GM12878 (cell line): ENCODE results near the gene FAM185A. TPM values are rescaled to one million over a fixed set of nuclear protein-coding genes. Genes with fewer than 3 reads are reported as not detected.
A peak's percentile ranks its signal among the peaks of the same experiment; 100 is the strongest.

Experiments used
- ATAC-seq: fragments of 200-7000 bp; cut with Tn5 transposase; 3 replicates; pipeline ENCODE4 v1.9.1; 2020; ENCODE audit warnings: mild to moderate bottlenecking, moderate library complexity
- BruUV-seq: library from RNA; stranded (reverse); fragments of 400-500 nt; replicated peaks from 2 replicates; lab custom pipeline; 2021; lab: Mats Ljungman, UMichigan
- CTCF ChIA-PET: fragments of 300-600 bp; sonication (Branson Sonifier 250); formaldehyde crosslinking; extraction: SDS; loops from one replicate; lab custom pipeline; 2021; ENCODE audit warnings: inconsistent platforms; lab: Yijun Ruan, JAX
- POLR2A ChIA-PET: fragments of 350-600 bp; formaldehyde crosslinking; extraction: SDS; loops from one replicate; lab custom pipeline; 2021; ENCODE audit warnings: inconsistent platforms; lab: Charles Lee
- RAD21 ChIA-PET: fragments of 300-600 bp; sonication (Branson Sonifier 250); formaldehyde crosslinking; loops from one replicate; lab custom pipeline; 2023; ENCODE audit warnings: antibody characterized with exemption; ENCODE audit not compliant: unreplicated experiment; lab: Charles Lee
- SMC1A ChIA-PET: fragments of 300-600 bp; sonication (Branson Sonifier 250); formaldehyde crosslinking; loops from one replicate; lab custom pipeline; 2023; ENCODE audit not compliant: unreplicated experiment, uncharacterized antibody; lab: Charles Lee
- DNase-seq: peaks from one replicate; pipeline ENCODE4 v3.0.0-alpha.2; 2011; ENCODE audit warnings: low read depth, low spot score
- FAIRE-seq: peaks from 3 replicates; lab custom pipeline; 2011; peaks lifted over from hg19 to GRCh38; lab: Jason Lieb, UNC
- H2AFZ ChIP-seq: 2 replicates; pipeline ENCODE4 v1.6.0; 2011; ENCODE audit warnings: low read depth, low read length, control low read depth; ENCODE audit not compliant: control insufficient read depth
- H3K27ac ChIP-seq: 2 replicates; pipeline ENCODE4 v1.5.1; 2011; ENCODE audit warnings: control low read depth; ENCODE audit not compliant: control insufficient read depth, insufficient read depth
- H3K27me3 ChIP-seq, 2 experiments: replicated peaks in 1 of 2; 2 replicates each; pipeline versions ENCODE4 v1.6.0 to v1.6.1; 2011; ENCODE audit warnings: low read length in 1 of 2; ENCODE audit not compliant: control insufficient read depth in 2 of 2, insufficient read depth in 2 of 2
- H3K36me3 ChIP-seq, 2 experiments: 2 replicates each; pipeline ENCODE4 v1.5.1; 2011; ENCODE audit warnings: low read length in 1 of 2; ENCODE audit not compliant: control insufficient read depth in 2 of 2, insufficient read depth in 2 of 2
- H3K4me1 ChIP-seq: 2 replicates; pipeline ENCODE4 v1.6.1; 2011; ENCODE audit warnings: mild to moderate bottlenecking, low read length, moderate library complexity, mixed read lengths; ENCODE audit not compliant: control insufficient read depth, insufficient read depth
- H3K4me2 ChIP-seq: 2 replicates; pipeline ENCODE4 v1.6.0; 2011; ENCODE audit warnings: control low read depth; ENCODE audit not compliant: control insufficient read depth, insufficient read depth
- H3K4me3 ChIP-seq: fragments of 200-600 bp; sonication (generic); 2 replicates; pipeline ENCODE4 v1.5.1; 2016
- H3K79me2 ChIP-seq: 2 replicates; pipeline ENCODE4 v1.6.0; 2011; ENCODE audit warnings: low read length; ENCODE audit not compliant: control insufficient read depth, insufficient read depth
- H3K9ac ChIP-seq: 2 replicates; pipeline ENCODE4 v1.8.0; 2011; ENCODE audit warnings: low read length, control low read depth, mixed read lengths; ENCODE audit not compliant: control insufficient read depth, insufficient read depth
- H3K9me3 ChIP-seq: replicated peaks from 3 replicates; pipeline ENCODE4 v1.5.1; 2011; ENCODE audit warnings: mild to moderate bottlenecking, low read length; ENCODE audit not compliant: control insufficient read depth, insufficient read depth
- H4K20me1 ChIP-seq: 2 replicates; pipeline ENCODE4 v1.6.0; 2011; ENCODE audit not compliant: control insufficient read depth, insufficient read depth
- ASH2L ChIP-seq: fragments of 300-600, 200-600 bp; sonication (generic); IDR thresholded peaks from 2 replicates; pipeline ENCODE4 v1.6.1; 2017; ENCODE audit warnings: low read depth, mild to moderate bottlenecking, borderline replicate concordance
- ATF7 ChIP-seq: fragments of 450-650 bp; IDR thresholded peaks from 2 replicates; pipeline ENCODE4 v1.6.1; 2016; ENCODE audit warnings: low read depth, mild to moderate bottlenecking
- BCL11A ChIP-seq: IDR thresholded peaks from 2 replicates; pipeline ENCODE4 v1.6.1; 2011; ENCODE audit warnings: low read depth, low read length
- CEBPB ChIP-seq, 2 experiments: fragments of 150-350 bp in 1 of 2; IDR thresholded peaks; 2 replicates each; pipeline ENCODE4 v1.6.1; 2012 to 2014; ENCODE audit warnings: low read depth in 2 of 2, low read length in 2 of 2, borderline replicate concordance in 1 of 2, inconsistent platforms in 1 of 2
- E2F8 ChIP-seq: fragments of 450-650 bp; IDR thresholded peaks from 2 replicates; pipeline ENCODE4 v1.6.1; 2018; ENCODE audit warnings: mild to moderate bottlenecking, low read depth, moderate library complexity; ENCODE audit not compliant: partially characterized antibody
- EZH2 ChIP-seq: IDR thresholded peaks from 2 replicates; pipeline ENCODE4 v1.6.1; 2012; ENCODE audit warnings: low read depth, mild to moderate bottlenecking, control low read depth, inconsistent platforms, low read length, borderline replicate concordance; ENCODE audit not compliant: control insufficient read depth
- FOXM1 ChIP-seq: IDR thresholded peaks from 2 replicates; pipeline ENCODE4 v1.6.1; 2012; ENCODE audit warnings: low read depth, mild to moderate bottlenecking, inconsistent platforms, low read length, moderate library complexity
- IRF3 ChIP-seq: fragments of 450-650 bp; IDR thresholded peaks from 2 replicates; pipeline ENCODE4 v1.6.1; 2014; ENCODE audit warnings: mild to moderate bottlenecking
- RAD21 ChIP-seq: IDR thresholded peaks from 2 replicates; pipeline ENCODE4 v1.6.1; 2011; ENCODE audit warnings: mild to moderate bottlenecking, low read depth, low read length, moderate library complexity; ENCODE audit not compliant: insufficient read depth
- RAD51 ChIP-seq: fragments of 450-650 bp; IDR thresholded peaks from 2 replicates; pipeline ENCODE4 v1.6.1; 2016; ENCODE audit warnings: moderate library complexity, mild to moderate bottlenecking, inconsistent platforms
- RUNX3 ChIP-seq: IDR thresholded peaks from 2 replicates; pipeline ENCODE4 v1.6.1; 2012; ENCODE audit warnings: low read length, inconsistent platforms
- TCF7 ChIP-seq: IDR thresholded peaks from 2 replicates; pipeline ENCODE4 v1.6.1; 2014; ENCODE audit warnings: antibody characterized with exemption, borderline replicate concordance
- ZNF274 ChIP-seq: IDR thresholded peaks from one replicate; pipeline ENCODE4 v1.8.0; 2011; ENCODE audit not compliant: insufficient read length, insufficient read depth
- WGBS: methylation state at CpG from one replicate; pipeline ENCODE4 v1.1.6; 2016; ENCODE audit warnings: low lambda C conversion rate; ENCODE audit not compliant: insufficient replicate concordance, insufficient coverage; ENCODE audit errors: missing lambda C conversion rate; 5-methylcytosine and 5-hydroxymethylcytosine counted together
- in situ Hi-C: fragments of 300-500 bp; cut with MboI; formaldehyde crosslinking; loops from 9 replicates; pipeline ENCODE4 v1.14.3; 2018; ENCODE audit warnings: mixed read lengths
- intact Hi-C: fragments of 100-400 bp; cut with micrococcal nuclease; formaldehyde crosslinking; loops from one replicate; pipeline ENCODE4 v1.14.2; 2022; ENCODE audit not compliant: unreplicated experiment
- polyA plus RNA-seq, 11 experiments: library from polyadenylated mRNA; depleted of rRNA in 4 of 11; unstranded in 6 of 11; stranded (reverse) in 5 of 11; fragments of >200 nt; fragmentation: Nextera tagmentation in 4 of 11; fragmentation: Illumina TruSeq in 1 of 11; extraction: Ambion mirVana in 4 of 11; extraction: Trizol in 1 of 11; gene quantifications; 1 replicate in 1 of 11; 2 replicates in 10 of 11; pipeline versions ENCODE4 v1.2.1 to v1.2.3, GENCODE V29; 2011 to 2016; ENCODE audit warnings: inconsistent platforms in 2 of 11, missing spikeins in 2 of 11, low read depth in 1 of 11
- total RNA-seq, 4 experiments: library from RNA; depleted of rRNA in 3 of 4; stranded (reverse); fragments of >200 nt in 3 of 4; fragmentation: Illumina TruSeq in 1 of 4; extraction: Trizol in 1 of 4; gene quantifications; 2 replicates each; pipeline versions ENCODE4 v1.2.1 to v1.2.3, GENCODE V29; 2013 to 2021

The FAM185A gene
- total and polyA plus RNA-seq, 10 of the 15 experiments (the other 5 are each of a cell fraction or from before 2014, with no cell fraction given) = 1.9 to 12.8 (median 8.6) TPM

GRCh38 chr7:102806613-102807012 lies 57.8 kb downstream of the FAM185A start:
- ChIA-PET RAD21 (no interaction called here), SMC1A (no interaction called here), CTCF (no interaction called here), POLR2A (no interaction called here)
- Histone ChIP-seq H3K9ac (no peak overlapping the region), H3K27me3 (no peaks in the 10 kb centered on the region), H2AFZ (no peak overlapping the region), H3K4me3 (no peak overlapping the region), H3K79me2 (no peaks in the 10 kb centered on the region), H3K9me3 (no peaks in the 10 kb centered on the region), H3K27ac (no peak overlapping the region), H3K36me3 (no peaks in the 10 kb centered on the region), H3K4me2 (no peak overlapping the region), H3K4me1 (no peaks in the 10 kb centered on the region), H4K20me1 (no peaks in the 10 kb centered on the region)
- WGBS = 87% methylated on average over 7 of the region's 7 CpGs
- in situ Hi-C loops (no loop called here), intact Hi-C loops (no loop called here)
- DNase-seq (no peak), FAIRE-seq (no peak), ATAC-seq (no peak)
- no TSS peak for BruUV-seq
- TF ChIP-seq ZNF274 (no peak), RAD21 (no peak), EZH2 (no peak), ATF7 (no peak), IRF3 (no peak), ASH2L (no peak), BCL11A (no peak)

- in situ Hi-C loops (no loop called here), intact Hi-C loops (no loop called here)
- H3K36me3 ChIP-seq = no peaks in the 10 kb centered on the region
- BruUV-seq = no TSS peak
- RAD21 ChIA-PET = no interaction called here
- no peaks in the 10 kb centered on the region for H3K4me1 ChIP-seq
- no peak overlapping the region for H3K4me2 ChIP-seq
- H2AFZ ChIP-seq = no peak overlapping the region
- H3K9me3 ChIP-seq = no peaks in the 10 kb centered on the region
- H3K27ac ChIP-seq = no peak overlapping the region
- no peaks in the 10 kb centered on the region for H4K20me1 ChIP-seq
- FAIRE-seq = no peak
- SMC1A ChIA-PET = interaction anchor here (1.4 kb wide), 1 partner anchor 10 kb away, joined by 5 read pairs; no protein-coding TSS in a partner anchor
- ATAC-seq = no peak
- CTCF ChIA-PET = interaction anchor here (0.6 to 1.2 kb wide), 2 partner anchors 9 to 209 kb away, joined by 3 read pairs; no protein-coding TSS in a partner anchor
- no peak for DNase-seq
- H3K9ac ChIP-seq = no peak overlapping the region
- H3K27me3 ChIP-seq = no peaks in the 10 kb centered on the region
- POLR2A ChIA-PET = no interaction called here
- H3K4me3 ChIP-seq = no peak overlapping the region
- H3K79me2 ChIP-seq = no peaks in the 10 kb centered on the region
- TF ChIP-seq IRF3 = no peak
- TF ChIP-seq FOXM1 = no peak
- TF ChIP-seq RUNX3 = peak; percentile 66; the same call in 1 of the 2 replicates
- TF ChIP-seq ATF7 = no peak
- TF ChIP-seq TCF7 = no peak
- TF ChIP-seq CEBPB (IDR thresholded peaks at IDR 0.05; ENCODE audit: borderline replicate concordance in 1 of 2, low read depth in 2 of 2, low read length in 2 of 2) = no peak
- no peak for TF ChIP-seq E2F8
- no peak for TF ChIP-seq RAD51
Measured at GRCh38 chr7:102810916-102811315, 62.1 kb downstream of the FAM185A start.
